BJ (cell line): ENCODE measurements around the gene ZEB2. TPM values are rescaled to one million over a fixed set of nuclear protein-coding genes. Genes with fewer than 3 reads are reported as not detected.

Experiments used
- CTCF ChIA-PET: fragments of 350-600 bp; formaldehyde crosslinking; extraction: SDS; loops from one replicate; lab custom pipeline; 2021; ENCODE audit warnings: antibody characterized with exemption, inconsistent platforms; lab: Yijun Ruan, JAX
- POLR2A ChIA-PET: fragments of 300-600 bp; sonication (Branson Sonifier 250); formaldehyde crosslinking; extraction: SDS; loops from one replicate; lab custom pipeline; 2021; ENCODE audit warnings: antibody characterized with exemption; lab: Charles Lee
- DNase-seq: peaks from one replicate; pipeline ENCODE4 v3.0.0-alpha.2; 2011; ENCODE audit warnings: low read depth
- H3K27me3 ChIP-seq: 2 replicates; pipeline ENCODE4 v1.6.0; 2011; ENCODE audit warnings: low read length; ENCODE audit not compliant: control insufficient read depth, insufficient read depth
- H3K36me3 ChIP-seq: 2 replicates; pipeline ENCODE4 v1.5.1; 2011; ENCODE audit warnings: low read length; ENCODE audit not compliant: control insufficient read depth, insufficient read depth
- H3K4me3 ChIP-seq: 2 replicates; pipeline ENCODE4 v1.5.1; 2011; ENCODE audit warnings: low read depth, mild to moderate bottlenecking, control low read depth, low read length
- CTCF ChIP-seq: IDR thresholded peaks from 2 replicates; pipeline ENCODE4 v1.5.1; 2011; ENCODE audit warnings: low read depth, mild to moderate bottlenecking, control low read depth, inconsistent platforms, low read length, moderate library complexity; ENCODE audit not compliant: insufficient read depth
- polyA plus RNA-seq: library from polyadenylated mRNA; depleted of rRNA; stranded (reverse); fragments of >200 nt; gene quantifications from 2 replicates; pipeline ENCODE4 v1.2.3, GENCODE V29; 2011

The ZEB2 gene
- polyA plus RNA-seq, 1 experiment: 60.2 TPM

- ChIA-PET POLR2A (interaction anchor here (0.7 kb wide), 1 partner anchor 21 kb away, joined by 8 read pairs; no protein-coding TSS in a partner anchor), CTCF (no interaction called here)
- TF ChIP-seq CTCF: no peak
- H3K27me3 ChIP-seq: no peaks in the 10 kb centered on the region
- H3K36me3 ChIP-seq: no peaks in the 10 kb centered on the region
- H3K4me3 ChIP-seq: no peak overlapping the region
- no peak for DNase-seq
Observed at GRCh38 chr2:144415386-144415785, 104.5 kb downstream of the ZEB2 start.

GRCh38 chr2:144414324-144414845 lies 105.5 kb downstream of the ZEB2 start:
- Histone ChIP-seq H3K36me3 (no peaks in the 10 kb centered on the region), H3K27me3 (no peaks in the 10 kb centered on the region), H3K4me3 (no peak overlapping the region)
- CTCF ChIA-PET: interaction anchor here (0.6 to 1.0 kb wide), 2 partner anchors 12 to 97 kb away, joined by 3 to 4 read pairs; no protein-coding TSS in a partner anchor
- POLR2A ChIA-PET: no interaction called here
- TF ChIP-seq CTCF: no peak
- DNase-seq: peak; percentile 77

GRCh38 chr2:144412709-144413108 lies 107.2 kb downstream of the ZEB2 start:
- POLR2A ChIA-PET: interaction anchor here (0.7 kb wide), 1 partner anchor 1546 kb away, joined by 4 read pairs; no protein-coding TSS in a partner anchor
- no peak for TF ChIP-seq CTCF

GRCh38 chr2:144411473-144411872 lies 108.4 kb downstream of the ZEB2 start:
- POLR2A ChIA-PET: no interaction called here
- CTCF ChIA-PET: interaction anchor here (1.1 kb wide), 1 partner anchor 225 kb away, joined by 3 read pairs; no protein-coding TSS in a partner anchor

More at GRCh38 chr2:144412709-144413108, 107.2 kb downstream of the ZEB2 start:
- CTCF ChIA-PET: no interaction called here
- H3K4me3 ChIP-seq: no peak overlapping the region
- H3K27me3 ChIP-seq: no peaks in the 10 kb centered on the region
- DNase-seq: no peak
- H3K36me3 ChIP-seq: no peaks in the 10 kb centered on the region

GRCh38 chr2:144409241-144409640 lies 110.7 kb downstream of the ZEB2 start:
- no peak for DNase-seq
- no peak for TF ChIP-seq CTCF
- Histone ChIP-seq H3K4me3 (no peak overlapping the region), H3K27me3 (no peaks in the 10 kb centered on the region), H3K36me3 (no peaks in the 10 kb centered on the region)
- ChIA-PET CTCF (interaction anchor here (0.5 kb wide), 1 partner anchor 22 kb away, joined by 3 read pairs; no protein-coding TSS in a partner anchor), POLR2A (no interaction called here)

More at GRCh38 chr2:144411473-144411872, 108.4 kb downstream of the ZEB2 start:
- H3K4me3 ChIP-seq: no peak overlapping the region
- DNase-seq: no peak
- no peaks in the 10 kb centered on the region for H3K27me3 ChIP-seq
- TF ChIP-seq CTCF: no peak
- H3K36me3 ChIP-seq: no peaks in the 10 kb centered on the region
